ENCODE measurements around the gene TBX6.
A peak's percentile ranks its signal among the peaks of the same experiment; 100 is the strongest.

The TBX6 gene

DNA sequence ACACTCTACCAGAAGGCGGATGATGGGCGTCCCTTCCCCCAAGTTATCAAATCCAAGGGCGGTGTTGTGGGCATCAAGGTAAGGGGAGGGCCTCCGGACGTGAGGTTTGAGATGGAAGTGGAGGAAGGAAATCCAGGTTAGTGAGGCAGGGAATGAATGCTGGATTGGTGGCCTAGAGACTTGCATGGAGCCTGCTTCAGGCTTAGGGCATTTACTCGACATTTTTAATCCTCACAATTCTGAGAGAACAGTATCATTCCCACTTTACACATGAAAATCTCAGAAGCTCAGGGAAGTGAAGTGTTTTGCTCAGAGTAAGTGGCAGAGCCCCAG lies 24.2 kb downstream of the TBX6 start:
- DNase-seq (ENCODE audit: insufficient read length, low spot score) (no peak), FAIRE-seq (no peak)
- TF ChIP-seq, protein P1, sequence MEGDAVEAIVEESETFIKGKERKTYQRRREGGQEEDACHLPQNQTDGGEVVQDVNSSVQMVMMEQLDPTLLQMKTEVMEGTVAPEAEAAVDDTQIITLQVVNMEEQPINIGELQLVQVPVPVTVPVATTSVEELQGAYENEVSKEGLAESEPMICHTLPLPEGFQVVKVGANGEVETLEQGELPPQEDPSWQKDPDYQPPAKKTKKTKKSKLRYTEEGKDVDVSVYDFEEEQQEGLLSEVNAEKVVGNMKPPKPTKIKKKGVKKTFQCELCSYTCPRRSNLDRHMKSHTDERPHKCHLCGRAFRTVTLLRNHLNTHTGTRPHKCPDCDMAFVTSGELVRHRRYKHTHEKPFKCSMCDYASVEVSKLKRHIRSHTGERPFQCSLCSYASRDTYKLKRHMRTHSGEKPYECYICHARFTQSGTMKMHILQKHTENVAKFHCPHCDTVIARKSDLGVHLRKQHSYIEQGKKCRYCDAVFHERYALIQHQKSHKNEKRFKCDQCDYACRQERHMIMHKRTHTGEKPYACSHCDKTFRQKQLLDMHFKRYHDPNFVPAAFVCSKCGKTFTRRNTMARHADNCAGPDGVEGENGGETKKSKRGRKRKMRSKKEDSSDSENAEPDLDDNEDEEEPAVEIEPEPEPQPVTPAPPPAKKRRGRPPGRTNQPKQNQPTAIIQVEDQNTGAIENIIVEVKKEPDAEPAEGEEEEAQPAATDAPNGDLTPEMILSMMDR (IDR thresholded peaks at IDR 0.05; ENCODE audit: insufficient read depth, missing control alignments), result no peak

DNA sequence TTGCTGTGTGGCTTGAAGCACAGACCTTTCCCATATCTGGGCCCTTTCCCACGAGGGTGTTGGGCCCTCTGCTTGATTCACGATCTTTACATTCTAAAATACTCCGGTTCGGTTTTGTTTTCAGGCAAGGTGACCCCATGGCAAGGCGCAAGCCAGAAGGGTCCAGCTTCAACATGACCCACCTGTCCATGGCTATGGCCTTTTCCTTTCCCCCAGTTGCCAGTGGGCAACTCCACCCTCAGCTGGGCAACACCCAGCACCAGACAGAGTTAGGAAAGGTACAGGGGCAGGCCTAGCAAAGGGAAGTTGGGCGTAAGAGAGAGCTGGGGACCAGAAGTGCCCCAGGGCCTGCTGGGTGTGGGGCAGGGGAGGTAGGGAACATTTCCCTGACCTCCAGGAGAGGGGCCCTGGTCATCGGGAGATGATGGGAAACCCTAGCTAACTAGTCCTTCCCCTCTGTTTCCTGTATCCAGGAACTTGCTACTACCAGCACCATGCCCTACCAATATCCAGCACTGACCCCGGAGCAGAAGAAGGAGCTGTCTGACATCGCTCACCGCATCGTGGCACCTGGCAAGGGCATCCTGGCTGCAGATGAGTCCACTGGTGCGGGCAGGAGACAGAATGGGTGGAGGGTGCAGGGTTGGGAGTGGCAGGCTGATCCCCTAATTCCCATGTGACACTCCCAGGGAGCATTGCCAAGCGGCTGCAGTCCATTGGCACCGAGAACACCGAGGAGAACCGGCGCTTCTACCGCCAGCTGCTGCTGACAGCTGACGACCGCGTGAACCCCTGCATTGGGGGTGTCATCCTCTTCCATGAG lies 24.8 kb downstream of the TBX6 start:
- FAIRE-seq (no peak), DNase-seq (ENCODE audit: insufficient read length, low spot score) (no peak)
- TF ChIP-seq, protein P1 (IDR thresholded peaks at IDR 0.05; ENCODE audit: insufficient read depth, missing control alignments), result no peak

DNA sequence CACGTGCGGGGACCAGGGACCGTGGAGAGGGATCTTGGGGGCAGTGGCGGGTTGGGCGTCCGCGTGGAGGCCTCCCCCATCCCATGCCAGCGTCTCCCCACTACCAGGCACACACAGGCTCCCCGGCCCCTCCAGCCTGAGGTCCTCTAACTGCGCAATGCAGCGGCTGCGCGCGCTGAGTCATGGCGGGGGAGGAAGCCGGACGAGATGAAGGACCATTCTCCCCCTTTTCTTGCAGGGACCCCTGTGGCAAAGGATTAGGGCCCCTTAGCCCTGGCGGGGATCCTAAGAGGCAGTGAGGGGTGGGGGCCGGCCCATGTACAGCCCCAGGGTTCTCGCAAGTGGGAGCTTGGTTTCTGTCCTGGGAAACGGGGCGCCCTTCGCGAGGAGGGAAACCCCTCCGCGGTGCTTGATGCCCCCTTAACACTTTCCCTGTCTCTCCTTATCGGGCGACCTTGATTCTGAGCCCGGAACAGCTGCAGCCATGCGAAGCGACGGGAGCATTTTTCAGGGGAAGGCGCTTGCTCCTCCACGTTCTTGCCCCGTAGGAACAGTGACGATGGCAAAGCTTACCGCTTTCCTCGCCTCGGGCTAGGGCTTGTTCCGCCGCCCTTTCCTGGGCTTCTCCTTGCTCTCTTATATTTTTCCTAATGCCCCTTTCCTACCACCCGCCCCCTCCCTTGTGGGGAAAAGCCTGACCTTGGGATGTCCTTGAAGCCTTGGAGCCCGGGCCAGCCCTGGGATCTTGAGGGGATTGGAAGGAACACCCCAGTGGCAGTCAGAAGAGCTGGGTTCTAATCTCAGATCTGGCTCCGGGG lies 25.6 kb downstream of the TBX6 start:
- no peak for DNase-seq (ENCODE audit: insufficient read length, low spot score)
- TF ChIP-seq, protein P1 (IDR thresholded peaks at IDR 0.05; ENCODE audit: insufficient read depth, missing control alignments), result no peak
- FAIRE-seq, result no peak

DNA sequence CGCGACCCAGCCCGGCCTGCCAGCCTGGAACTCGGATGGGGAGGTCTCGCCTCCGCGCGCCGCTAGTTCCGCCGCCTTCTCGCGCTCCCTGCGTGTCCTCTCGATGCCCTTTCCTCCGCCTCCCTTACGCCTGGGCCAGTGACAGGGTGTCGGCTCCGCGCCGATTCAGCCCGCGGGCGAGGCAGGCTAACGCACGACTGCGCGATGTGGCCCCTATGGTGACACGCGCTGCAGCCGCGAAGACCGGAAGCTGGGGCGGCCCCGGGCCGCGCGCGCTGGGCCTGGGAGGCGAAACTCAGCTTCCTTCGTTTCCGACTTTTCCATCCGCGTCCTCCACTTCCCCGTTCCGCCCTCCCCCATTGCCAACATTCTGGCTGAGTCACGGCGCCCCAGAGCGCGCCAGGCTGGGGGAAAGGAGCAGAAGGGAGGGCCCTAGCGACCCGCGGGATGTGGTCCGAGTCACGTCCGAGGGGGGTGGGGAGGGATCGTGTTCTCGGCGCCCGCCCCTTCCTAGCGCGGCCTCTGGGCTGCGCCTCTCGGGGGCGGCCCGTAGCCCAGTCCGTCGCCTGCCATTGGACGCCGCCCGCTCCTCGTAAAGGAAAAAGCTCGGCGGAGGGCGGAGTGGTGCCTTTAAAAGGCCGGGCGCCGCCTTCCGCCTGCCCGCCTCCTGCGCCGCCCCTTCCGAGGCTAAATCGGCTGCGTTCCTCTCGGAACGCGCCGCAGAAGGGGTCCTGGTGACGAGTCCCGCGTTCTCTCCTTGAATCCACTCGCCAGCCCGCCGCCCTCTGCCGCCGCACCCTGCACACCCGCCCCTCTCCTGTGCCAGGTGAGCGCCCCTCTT lies 26.4 kb downstream of the TBX6 start, which contains the start of gene ALDOA:
Gene ALDOA (plus strand): TSS at position 659 of the 841 bp plus-strand sequence. CDS start 1,138 bp downstream, outside the sequence.
- TF ChIP-seq, protein P1 (IDR thresholded peaks at IDR 0.05; ENCODE audit: insufficient read depth, missing control alignments), result no peak
- FAIRE-seq, result no peak

DNA sequence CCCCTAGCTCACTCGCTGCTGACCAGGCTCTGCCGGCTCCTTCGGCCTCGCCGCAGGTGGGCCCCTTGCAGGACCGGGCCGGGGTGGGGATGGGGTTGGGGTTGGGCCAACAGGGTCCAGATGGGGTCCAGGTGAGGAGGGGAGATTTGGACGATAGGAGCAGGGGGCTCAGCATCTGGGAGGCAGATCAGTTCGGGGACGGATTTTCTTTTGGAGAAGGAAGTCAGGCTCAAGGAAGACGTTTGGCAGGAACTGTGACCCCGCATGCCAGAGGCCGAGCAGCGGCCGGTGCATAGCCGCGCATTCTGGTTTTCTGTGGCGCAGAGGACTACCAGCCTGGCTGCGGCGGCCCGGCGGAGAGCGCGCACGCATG lies 27.0 kb downstream of the TBX6 start:
- DNase-seq (ENCODE audit: insufficient read length, low spot score), result no peak
- no peak for FAIRE-seq
- TF ChIP-seq, protein P1 (IDR thresholded peaks at IDR 0.05; ENCODE audit: insufficient read depth, missing control alignments), result no peak

More for the DNA sequence above, 26.4 kb downstream of the TBX6 start, which contains the start of gene ALDOA:
- DNase-seq (ENCODE audit: insufficient read length, low spot score), result peak; percentile 90

DNA sequence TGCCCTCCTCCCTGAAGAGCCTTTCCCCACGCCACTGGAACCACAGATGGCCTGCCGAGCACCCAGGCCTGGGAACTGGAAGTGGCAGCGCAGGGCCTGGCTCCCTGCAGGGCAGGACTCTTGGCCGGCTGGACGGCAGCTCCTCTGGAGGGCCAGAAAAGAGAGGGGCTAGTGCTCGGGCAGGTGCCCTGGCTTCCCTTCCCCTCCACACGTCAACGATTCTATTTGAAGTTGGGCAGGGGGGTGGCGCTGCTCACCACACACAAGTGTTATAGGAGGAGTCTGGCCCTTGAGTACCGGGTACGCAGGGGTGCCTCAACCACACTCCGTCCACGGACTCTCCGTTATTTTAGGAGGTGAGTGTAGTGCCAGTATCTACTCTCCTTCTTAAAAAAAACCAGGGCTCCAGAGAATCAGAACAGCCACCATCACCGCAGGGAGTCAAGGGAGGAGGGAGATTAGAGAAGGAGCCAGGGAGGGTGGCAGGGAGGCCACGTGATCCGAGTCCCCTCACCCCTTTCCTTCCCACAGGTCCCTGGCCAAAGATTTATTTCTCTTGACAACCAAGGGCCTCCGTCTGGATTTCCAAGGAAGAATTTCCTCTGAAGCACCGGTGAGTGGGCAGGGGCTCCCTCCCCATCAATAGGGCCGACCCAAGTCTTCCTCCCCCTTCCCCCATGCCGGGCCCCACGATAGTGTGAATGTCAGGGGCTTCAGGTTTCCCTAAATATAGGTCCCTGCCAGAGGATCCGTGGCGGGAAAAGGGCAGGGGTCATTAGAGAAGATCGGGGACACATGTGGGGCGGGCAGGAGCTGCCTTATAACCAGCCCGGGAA lies 27.6 kb downstream of the TBX6 start:
- FAIRE-seq (no peak), DNase-seq (ENCODE audit: insufficient read length, low spot score) (peak; percentile 54)
- TF ChIP-seq, protein P1 (IDR thresholded peaks at IDR 0.05; ENCODE audit: insufficient read depth, missing control alignments), result peak; percentile 32

All from D721Med (cell line).